ENCODE data around the gene KLHL35.

KLHL35 gene

GRCh38 chr11:75450236-75450635 lies 17.2 kb upstream of the KLHL35 start:
- no peak overlapping the region for H2AFZ ChIP-seq (ENCODE audit: low read depth, low read length)
- no peaks in the 10 kb centered on the region for H3K9me3 ChIP-seq (ENCODE audit: insufficient read depth, low read length, severe bottlenecking)
- no peak for TF ChIP-seq CTCF (IDR thresholded peaks at IDR 0.05; ENCODE audit: borderline replicate concordance, extremely low read depth, low read length, poor library complexity, severe bottlenecking)
- no peak for TF ChIP-seq EZH2 (IDR thresholded peaks at IDR 0.05; ENCODE audit: borderline replicate concordance, low read depth, low read length, severe bottlenecking)
- no peaks in the 10 kb centered on the region; the same call in 1 of the 2 replicates for H4K20me1 ChIP-seq (ENCODE audit: insufficient read depth, low read length)
- H3K4me3 ChIP-seq (ENCODE audit: low read depth in 1 of 2, low read length in 2 of 2): no peak overlapping the region
- no peak for DNase-seq
- H3K4me2 ChIP-seq (ENCODE audit: insufficient read depth, low read length): no peak overlapping the region
- no peaks in the 10 kb centered on the region for H3K79me2 ChIP-seq (ENCODE audit: insufficient read depth, low read length)
- no peaks in the 10 kb centered on the region for H3K36me3 ChIP-seq (ENCODE audit: insufficient read depth, low read length)
- H3K4me1 ChIP-seq (ENCODE audit: insufficient read depth, low read length): no peaks in the 10 kb centered on the region
- ATAC-seq (ENCODE audit: insufficient read depth, low read depth): no peak
- no peaks in the 10 kb centered on the region for H3K27me3 ChIP-seq (ENCODE audit: insufficient read depth, low read length, poor library complexity)
- H3K9ac ChIP-seq (ENCODE audit: low read depth, low read length): no peak overlapping the region
- no peak overlapping the region for H3K27ac ChIP-seq (ENCODE audit: low read length)

- no peak overlapping the region for H3K4me3 ChIP-seq (ENCODE audit: low read depth in 1 of 2, low read length in 2 of 2)
- no peak overlapping the region for H3K4me2 ChIP-seq (ENCODE audit: insufficient read depth, low read length)
- H3K79me2 ChIP-seq (ENCODE audit: insufficient read depth, low read length): no peaks in the 10 kb centered on the region
- H3K9me3 ChIP-seq (ENCODE audit: insufficient read depth, low read length, severe bottlenecking): no peaks in the 10 kb centered on the region
- H4K20me1 ChIP-seq (ENCODE audit: insufficient read depth, low read length): no peaks in the 10 kb centered on the region; the same call in 1 of the 2 replicates
- H3K27ac ChIP-seq (ENCODE audit: low read length): no peak overlapping the region
- H3K36me3 ChIP-seq (ENCODE audit: insufficient read depth, low read length): no peaks in the 10 kb centered on the region
- no peaks in the 10 kb centered on the region for H3K4me1 ChIP-seq (ENCODE audit: insufficient read depth, low read length)
- no peak for ATAC-seq (ENCODE audit: insufficient read depth, low read depth)
- no peak overlapping the region for H2AFZ ChIP-seq (ENCODE audit: low read depth, low read length)
- H3K9ac ChIP-seq (ENCODE audit: low read depth, low read length): no peak overlapping the region
- H3K27me3 ChIP-seq (ENCODE audit: insufficient read depth, low read length, poor library complexity): no peaks in the 10 kb centered on the region
- TF ChIP-seq EZH2 (IDR thresholded peaks at IDR 0.05; ENCODE audit: borderline replicate concordance, low read depth, low read length, severe bottlenecking): no peak
- TF ChIP-seq CTCF (IDR thresholded peaks at IDR 0.05; ENCODE audit: borderline replicate concordance, extremely low read depth, low read length, poor library complexity, severe bottlenecking): no peak
- DNase-seq: no peak
Measured at GRCh38 chr11:75449776-75450175, 16.8 kb upstream of the KLHL35 start.

- Histone ChIP-seq H4K20me1 (ENCODE audit: insufficient read depth, low read length) (no peaks in the 10 kb centered on the region; the same call in 1 of the 2 replicates), H3K27ac (ENCODE audit: low read length) (no peak overlapping the region), H3K4me1 (ENCODE audit: insufficient read depth, low read length) (no peaks in the 10 kb centered on the region), H3K9ac (ENCODE audit: low read depth, low read length) (no peak overlapping the region), H3K79me2 (ENCODE audit: insufficient read depth, low read length) (no peaks in the 10 kb centered on the region), H3K36me3 (ENCODE audit: insufficient read depth, low read length) (no peaks in the 10 kb centered on the region), H3K27me3 (ENCODE audit: insufficient read depth, low read length, poor library complexity) (no peaks in the 10 kb centered on the region), H3K4me3 (ENCODE audit: low read depth in 1 of 2, low read length in 2 of 2) (no peak overlapping the region), H2AFZ (ENCODE audit: low read depth, low read length) (no peak overlapping the region), H3K4me2 (ENCODE audit: insufficient read depth, low read length) (no peak overlapping the region), H3K9me3 (ENCODE audit: insufficient read depth, low read length, severe bottlenecking) (no peaks in the 10 kb centered on the region)
- TF ChIP-seq CTCF (IDR thresholded peaks at IDR 0.05; ENCODE audit: borderline replicate concordance, extremely low read depth, low read length, poor library complexity, severe bottlenecking) (no peak), EZH2 (IDR thresholded peaks at IDR 0.05; ENCODE audit: borderline replicate concordance, low read depth, low read length, severe bottlenecking) (no peak)
- ATAC-seq (ENCODE audit: insufficient read depth, low read depth) (no peak), DNase-seq (no peak)
Measured at GRCh38 chr11:75449271-75449670, 16.3 kb upstream of the KLHL35 start.

- Histone ChIP-seq H3K9ac (ENCODE audit: low read depth, low read length) (no peak overlapping the region), H3K4me1 (ENCODE audit: insufficient read depth, low read length) (no peaks in the 10 kb centered on the region), H3K4me3 (ENCODE audit: low read depth in 1 of 2, low read length in 2 of 2) (no peak overlapping the region), H3K27ac (ENCODE audit: low read length) (no peak overlapping the region), H3K27me3 (ENCODE audit: insufficient read depth, low read length, poor library complexity) (no peaks in the 10 kb centered on the region), H3K9me3 (ENCODE audit: insufficient read depth, low read length, severe bottlenecking) (no peaks in the 10 kb centered on the region), H3K4me2 (ENCODE audit: insufficient read depth, low read length) (no peak overlapping the region), H3K79me2 (ENCODE audit: insufficient read depth, low read length) (no peaks in the 10 kb centered on the region), H4K20me1 (ENCODE audit: insufficient read depth, low read length) (no peaks in the 10 kb centered on the region; the same call in 1 of the 2 replicates), H2AFZ (ENCODE audit: low read depth, low read length) (no peak overlapping the region), H3K36me3 (ENCODE audit: insufficient read depth, low read length) (no peaks in the 10 kb centered on the region)
- DNase-seq (no peak), ATAC-seq (ENCODE audit: insufficient read depth, low read depth) (no peak)
- TF ChIP-seq CTCF (IDR thresholded peaks at IDR 0.05; ENCODE audit: borderline replicate concordance, extremely low read depth, low read length, poor library complexity, severe bottlenecking) (no peak), EZH2 (IDR thresholded peaks at IDR 0.05; ENCODE audit: borderline replicate concordance, low read depth, low read length, severe bottlenecking) (no peak)
Measured at GRCh38 chr11:75447415-75447814, 14.4 kb upstream of the KLHL35 start.
